MG63 (cell line): Measurements from ENCODE around the gene ZNF337. TPM values are rescaled to one million over a fixed set of nuclear protein-coding genes. Genes with fewer than 3 reads are reported as not detected.
"Not testable (repeated sequence)": the region's sequence is repeated elsewhere in the genome, so short reads cannot be mapped to it uniquely, and the experiment has no call there.

Source experiments
- DNase-seq: peaks from one replicate; pipeline ENCODE4 v3.0.0-alpha.2; 2020
- H3K27me3 ChIP-seq: fragments of 250-450 bp; sonication (Bioruptor Pico); 2 replicates; pipeline ENCODE4 v1.5.1; 2020; ENCODE audit warnings: mild to moderate bottlenecking, moderate library complexity
- H3K36me3 ChIP-seq: fragments of 250-450 bp; sonication (Bioruptor Pico); 2 replicates; pipeline ENCODE4 v1.5.1; 2020; ENCODE audit warnings: mild to moderate bottlenecking, moderate library complexity
- H3K4me3 ChIP-seq: fragments of 250-450 bp; sonication (Bioruptor Pico); 2 replicates; pipeline ENCODE4 v1.5.1; 2020; ENCODE audit warnings: mild to moderate bottlenecking, moderate library complexity
- H3K9me3 ChIP-seq: fragments of 250-450 bp; sonication (Bioruptor Pico); 2 replicates; pipeline ENCODE4 v1.5.1; 2020; ENCODE audit warnings: mild to moderate bottlenecking, moderate library complexity
- total RNA-seq: library from RNA; depleted of rRNA; stranded (reverse); fragments of >200 nt; shearing (Covaris generic); gene quantifications from 2 replicates; pipeline ENCODE4 v1.2.3, GENCODE V29; 2014; ENCODE audit warnings: low replicate concordance; rRNA removed

ZNF337 gene
- 3.7 and 7.8 TPM in 2 replicates for total RNA-seq

GRCh38 chr20:25696371-25697131, at the start of gene ZNF337:
ZNF337 (minus strand) TSS chr20:25696853; CDS start chr20:25686417, 10,436 bp downstream.
- DNase-seq, result peak; percentile 91
- peak within 1 kb of the TSS; percentile 82 for H3K4me3 ChIP-seq
- peaks cover 10% of the 10 kb centered on the region for H3K9me3 ChIP-seq
- H3K36me3 ChIP-seq, result no peaks in the 10 kb centered on the region
- H3K27me3 ChIP-seq, result no peaks in the 10 kb centered on the region

- H3K36me3 ChIP-seq, result no peaks in the 10 kb centered on the region
- no peak for DNase-seq
- H3K9me3 ChIP-seq, result no peaks in the 10 kb centered on the region
Measured at GRCh38 chr20:25745738-25746137, 49.1 kb upstream of the ZNF337 start.

GRCh38 chr20:25745100-25745499, 48.4 kb upstream of the ZNF337 start:
- no peaks in the 10 kb centered on the region for H3K9me3 ChIP-seq
- no peak for DNase-seq
- no peaks in the 10 kb centered on the region for H3K36me3 ChIP-seq
- no peaks in the 10 kb centered on the region for H3K27me3 ChIP-seq
- no peak overlapping the region for H3K4me3 ChIP-seq

More at GRCh38 chr20:25745738-25746137, 49.1 kb upstream of the ZNF337 start:
- Histone ChIP-seq H3K27me3 (no peaks in the 10 kb centered on the region), H3K4me3 (no peak overlapping the region)

GRCh38 chr20:25744261-25744660, 47.6 kb upstream of the ZNF337 start:
- H3K9me3 ChIP-seq, result no peaks in the 10 kb centered on the region
- DNase-seq, result no peak
- no peaks in the 10 kb centered on the region for H3K36me3 ChIP-seq
- H3K4me3 ChIP-seq, result no peak overlapping the region
- H3K27me3 ChIP-seq, result no peaks in the 10 kb centered on the region

GRCh38 chr20:25741088-25741487, 44.4 kb upstream of the ZNF337 start:
- no peak overlapping the region for H3K4me3 ChIP-seq
- no peaks in the 10 kb centered on the region for H3K9me3 ChIP-seq
- no peaks in the 10 kb centered on the region for H3K27me3 ChIP-seq
- H3K36me3 ChIP-seq, result no peaks in the 10 kb centered on the region
- no peak for DNase-seq

GRCh38 chr20:25739615-25740320, 43.1 kb upstream of the ZNF337 start:
- no peaks in the 10 kb centered on the region for H3K27me3 ChIP-seq
- H3K4me3 ChIP-seq, result no peak overlapping the region
- no peak for DNase-seq
- no peaks in the 10 kb centered on the region for H3K36me3 ChIP-seq
- no peaks in the 10 kb centered on the region for H3K9me3 ChIP-seq

GRCh38 chr20:25738198-25738597, 41.5 kb upstream of the ZNF337 start:
- DNase-seq, result no peak
- Histone ChIP-seq H3K9me3 (no peaks in the 10 kb centered on the region), H3K27me3 (no peaks in the 10 kb centered on the region), H3K36me3 (no peaks in the 10 kb centered on the region), H3K4me3 (no peak overlapping the region)

- Histone ChIP-seq H3K27me3 (no peaks in the 10 kb centered on the region), H3K9me3 (no peaks in the 10 kb centered on the region), H3K4me3 (no peak overlapping the region), H3K36me3 (no peaks in the 10 kb centered on the region)
- no peak for DNase-seq
Measured at GRCh38 chr20:25733903-25734302, 37.2 kb upstream of the ZNF337 start.

- no peaks in the 10 kb centered on the region for H3K36me3 ChIP-seq
- no peak overlapping the region for H3K4me3 ChIP-seq
- no peaks in the 10 kb centered on the region for H3K27me3 ChIP-seq
- H3K9me3 ChIP-seq, result 0 out of 2 replicates have a peak, but pooled peaks cover 3% of the 10 kb centered on the region
- no peak for DNase-seq
Measured at GRCh38 chr20:25730862-25731261, 34.2 kb upstream of the ZNF337 start.

GRCh38 chr20:25726357-25726756, 29.7 kb upstream of the ZNF337 start:
- Histone ChIP-seq H3K4me3 (no peak overlapping the region), H3K36me3 (no peaks in the 10 kb centered on the region), H3K9me3 (0 out of 2 replicates have a peak, but pooled peaks cover 3% of the 10 kb centered on the region), H3K27me3 (no peaks in the 10 kb centered on the region)
- DNase-seq, result no peak

- Histone ChIP-seq H3K9me3 (0 out of 2 replicates have a peak, but pooled peaks cover 3% of the 10 kb centered on the region), H3K4me3 (no peak overlapping the region), H3K36me3 (no peaks in the 10 kb centered on the region), H3K27me3 (no peaks in the 10 kb centered on the region)
- no peak for DNase-seq
Measured at GRCh38 chr20:25725639-25726038, 29.0 kb upstream of the ZNF337 start.

- Histone ChIP-seq H3K9me3 (0 out of 2 replicates have a peak, but pooled peaks cover 3% of the 10 kb centered on the region), H3K4me3 (no peak overlapping the region), H3K36me3 (no peaks in the 10 kb centered on the region), H3K27me3 (no peaks in the 10 kb centered on the region)
- DNase-seq, result no peak
Measured at GRCh38 chr20:25723975-25724374, 27.3 kb upstream of the ZNF337 start.

GRCh38 chr20:25720285-25720684, 23.6 kb upstream of the ZNF337 start:
- H3K27me3 ChIP-seq, result no peaks in the 10 kb centered on the region
- H3K4me3 ChIP-seq, result no peak overlapping the region
- no peaks in the 10 kb centered on the region for H3K36me3 ChIP-seq
- no peaks in the 10 kb centered on the region for H3K9me3 ChIP-seq
- no peak for DNase-seq

GRCh38 chr20:25718896-25719809, 22.5 kb upstream of the ZNF337 start:
- H3K9me3 ChIP-seq, H3K27me3 ChIP-seq, H3K36me3 ChIP-seq, DNase-seq, H3K4me3 ChIP-seq: not testable (repeated sequence)

GRCh38 chr20:25707695-25708094, 11.0 kb upstream of the ZNF337 start:
- no peak overlapping the region for H3K4me3 ChIP-seq
- no peak for DNase-seq

GRCh38 chr20:25706793-25707192, 10.1 kb upstream of the ZNF337 start:
- no peak overlapping the region for H3K4me3 ChIP-seq
- H3K36me3 ChIP-seq, result no peaks in the 10 kb centered on the region
- no peaks in the 10 kb centered on the region for H3K27me3 ChIP-seq
- DNase-seq, result no peak
- no peaks in the 10 kb centered on the region for H3K9me3 ChIP-seq

More at GRCh38 chr20:25707695-25708094, 11.0 kb upstream of the ZNF337 start:
- Histone ChIP-seq H3K9me3 (no peaks in the 10 kb centered on the region), H3K27me3 (no peaks in the 10 kb centered on the region), H3K36me3 (no peaks in the 10 kb centered on the region)
